ENCODE data around the gene ATXN10.

The ATXN10 gene

DNA sequence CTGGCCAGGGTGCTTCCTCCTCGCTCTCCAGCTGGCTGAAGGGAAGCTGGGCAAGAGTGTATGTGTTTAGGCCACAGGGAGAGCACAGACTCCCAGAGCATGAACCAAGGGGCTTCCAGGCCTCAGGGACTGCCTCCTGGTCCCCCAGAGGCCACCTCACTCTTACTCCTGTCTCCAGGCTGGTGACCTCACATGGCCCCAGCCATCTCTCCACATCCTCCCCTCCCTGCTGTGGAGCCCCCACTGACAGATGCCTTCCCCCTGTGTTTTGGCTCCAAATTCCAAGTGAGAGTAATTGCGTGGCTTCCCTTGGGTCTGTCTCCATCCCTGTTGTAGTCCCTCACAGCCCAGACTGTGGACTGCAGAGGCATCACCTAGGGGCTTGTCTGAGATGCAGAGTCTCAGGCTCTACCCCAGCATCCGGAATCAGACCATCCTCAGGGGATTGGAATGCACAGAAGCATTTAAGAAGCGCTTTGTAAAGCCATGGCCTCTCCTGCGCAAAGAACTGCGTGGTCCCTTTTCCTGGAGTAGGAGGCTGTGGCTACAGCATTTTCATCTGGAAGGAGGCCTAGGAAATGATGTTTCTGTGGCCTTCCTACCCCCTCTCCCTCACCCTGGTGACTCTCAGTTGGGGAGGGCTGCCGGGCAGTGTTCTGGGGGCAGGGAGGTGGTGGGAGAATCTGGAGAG, 91.1 kb downstream of the ATXN10 start:
- no peak for DNase-seq (ENCODE audit: low spot score)
- TF ChIP-seq, protein P1, sequence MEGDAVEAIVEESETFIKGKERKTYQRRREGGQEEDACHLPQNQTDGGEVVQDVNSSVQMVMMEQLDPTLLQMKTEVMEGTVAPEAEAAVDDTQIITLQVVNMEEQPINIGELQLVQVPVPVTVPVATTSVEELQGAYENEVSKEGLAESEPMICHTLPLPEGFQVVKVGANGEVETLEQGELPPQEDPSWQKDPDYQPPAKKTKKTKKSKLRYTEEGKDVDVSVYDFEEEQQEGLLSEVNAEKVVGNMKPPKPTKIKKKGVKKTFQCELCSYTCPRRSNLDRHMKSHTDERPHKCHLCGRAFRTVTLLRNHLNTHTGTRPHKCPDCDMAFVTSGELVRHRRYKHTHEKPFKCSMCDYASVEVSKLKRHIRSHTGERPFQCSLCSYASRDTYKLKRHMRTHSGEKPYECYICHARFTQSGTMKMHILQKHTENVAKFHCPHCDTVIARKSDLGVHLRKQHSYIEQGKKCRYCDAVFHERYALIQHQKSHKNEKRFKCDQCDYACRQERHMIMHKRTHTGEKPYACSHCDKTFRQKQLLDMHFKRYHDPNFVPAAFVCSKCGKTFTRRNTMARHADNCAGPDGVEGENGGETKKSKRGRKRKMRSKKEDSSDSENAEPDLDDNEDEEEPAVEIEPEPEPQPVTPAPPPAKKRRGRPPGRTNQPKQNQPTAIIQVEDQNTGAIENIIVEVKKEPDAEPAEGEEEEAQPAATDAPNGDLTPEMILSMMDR (IDR thresholded peaks at IDR 0.05; ENCODE audit: extremely low read depth, missing control alignments), result no peak

DNA sequence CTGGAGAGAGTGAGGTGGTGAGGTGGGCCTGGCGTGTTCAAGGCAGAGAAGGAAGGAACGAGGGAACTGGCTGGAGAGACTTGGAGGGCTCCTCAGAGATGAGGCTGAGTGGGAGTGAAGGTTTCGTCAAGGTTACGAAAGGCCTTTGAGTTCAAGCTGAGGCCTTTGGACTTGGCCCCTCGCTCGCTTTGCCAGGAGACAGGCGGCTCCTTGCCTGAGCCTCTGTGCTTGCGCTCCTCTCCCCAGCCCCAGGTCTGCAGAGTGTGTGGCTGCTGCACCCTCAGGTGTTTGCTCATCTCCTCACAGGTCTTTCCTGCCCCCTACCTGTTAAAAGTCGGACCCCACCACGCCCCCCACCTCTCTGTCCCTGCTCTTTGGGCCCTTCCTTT, 91.6 kb downstream of the ATXN10 start:
- TF ChIP-seq, protein P1 (IDR thresholded peaks at IDR 0.05; ENCODE audit: extremely low read depth, missing control alignments), result no peak
- no peak for DNase-seq (ENCODE audit: low spot score)

DNA sequence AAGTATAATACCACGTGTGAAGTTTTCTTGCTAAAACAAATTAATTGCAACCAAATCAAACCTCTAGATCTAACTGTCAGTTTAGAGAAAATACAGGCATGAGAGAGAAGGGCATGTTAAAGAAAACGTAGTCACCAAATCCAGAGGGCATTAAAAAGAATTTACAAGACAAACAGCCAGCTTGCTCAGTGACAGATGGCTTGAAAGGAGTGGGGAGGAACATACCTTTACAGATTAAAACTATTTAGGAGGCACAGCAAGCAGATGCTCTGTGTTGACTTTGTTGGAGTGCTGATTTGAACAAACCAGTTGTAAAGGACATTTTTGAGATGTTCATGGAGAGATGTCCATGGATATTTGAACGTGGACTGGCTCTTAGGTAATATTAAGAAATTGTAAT, 96.9 kb downstream of the ATXN10 start:
- TF ChIP-seq, protein P1 (IDR thresholded peaks at IDR 0.05; ENCODE audit: extremely low read depth, missing control alignments), result no peak
- no peak for DNase-seq (ENCODE audit: low spot score)

DNA sequence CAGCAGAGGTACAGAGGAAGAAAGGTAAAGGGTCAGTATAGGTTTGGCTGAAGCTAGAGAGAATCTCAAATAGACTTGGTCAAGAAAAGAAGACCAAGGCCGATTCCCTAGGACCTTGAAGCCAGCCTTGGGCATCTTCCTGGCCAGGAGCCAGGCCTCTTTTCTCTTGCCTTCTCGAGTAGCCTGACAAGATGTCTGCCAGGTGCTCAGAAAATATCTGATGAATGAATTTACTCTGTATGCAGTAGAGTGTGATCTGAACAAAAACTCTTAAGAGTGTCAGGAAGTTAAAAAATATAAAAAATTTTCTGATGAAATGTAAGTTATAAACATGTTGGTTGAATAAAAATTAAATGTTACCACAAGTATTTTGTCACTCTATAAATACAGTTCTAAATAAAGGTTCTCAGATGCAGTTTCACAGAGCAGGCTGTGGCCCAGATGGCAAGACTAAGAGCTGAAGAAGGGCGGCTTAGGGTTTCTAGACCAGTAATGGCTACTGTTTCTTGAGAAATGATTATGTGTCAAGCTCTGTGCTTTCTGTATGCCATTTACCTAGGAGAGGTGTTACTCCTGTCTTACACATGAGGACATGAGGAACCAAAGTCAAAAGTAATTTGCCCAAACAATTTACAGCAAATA, 98.1 kb downstream of the ATXN10 start:
- TF ChIP-seq, protein P1 (IDR thresholded peaks at IDR 0.05; ENCODE audit: extremely low read depth, missing control alignments), result no peak
- DNase-seq (ENCODE audit: low spot score), result no peak

DNA sequence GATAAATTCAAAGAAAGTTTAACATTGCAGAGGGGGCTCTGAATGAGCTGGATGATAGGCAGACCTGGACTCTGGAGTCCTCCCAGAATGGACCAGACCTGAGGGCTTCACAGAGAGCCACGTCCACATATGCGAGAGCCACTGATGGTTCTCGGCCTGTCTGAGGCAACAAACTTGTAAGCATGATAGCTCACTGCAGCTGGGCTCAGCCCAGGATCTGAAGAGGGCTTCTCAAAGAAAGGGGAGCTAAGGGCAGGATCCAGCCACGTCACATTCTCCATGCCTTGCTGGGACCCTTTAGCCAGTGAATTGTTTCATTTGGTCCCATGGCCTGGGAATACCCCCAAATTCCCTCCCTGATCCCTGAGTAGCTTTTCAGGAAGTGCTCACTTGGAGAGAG, 98.9 kb downstream of the ATXN10 start:
- TF ChIP-seq, protein P1 (IDR thresholded peaks at IDR 0.05; ENCODE audit: extremely low read depth, missing control alignments), result no peak
- DNase-seq (ENCODE audit: low spot score), result no peak

DNA sequence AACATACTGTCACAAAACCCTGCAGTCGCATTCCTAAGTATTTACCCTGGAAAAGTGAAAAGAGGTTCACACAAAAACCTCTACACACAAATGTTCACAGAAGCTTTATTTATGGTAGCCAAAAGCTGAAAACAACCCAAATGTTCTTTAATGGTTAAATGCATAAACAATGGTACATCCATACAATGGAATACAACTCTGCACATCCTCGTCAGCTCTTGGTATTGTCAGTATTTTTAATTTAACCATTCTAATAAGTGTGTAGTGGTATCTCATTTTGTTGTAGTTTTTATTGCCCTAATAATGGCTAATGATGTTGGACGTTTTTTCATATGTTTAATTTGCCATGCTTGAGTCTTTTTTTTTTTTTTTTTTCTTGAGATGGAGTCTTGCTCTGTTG, 99.4 kb downstream of the ATXN10 start:
- no peak for DNase-seq (ENCODE audit: low spot score)
- TF ChIP-seq, protein P1 (IDR thresholded peaks at IDR 0.05; ENCODE audit: extremely low read depth, missing control alignments), result no peak

DNA sequence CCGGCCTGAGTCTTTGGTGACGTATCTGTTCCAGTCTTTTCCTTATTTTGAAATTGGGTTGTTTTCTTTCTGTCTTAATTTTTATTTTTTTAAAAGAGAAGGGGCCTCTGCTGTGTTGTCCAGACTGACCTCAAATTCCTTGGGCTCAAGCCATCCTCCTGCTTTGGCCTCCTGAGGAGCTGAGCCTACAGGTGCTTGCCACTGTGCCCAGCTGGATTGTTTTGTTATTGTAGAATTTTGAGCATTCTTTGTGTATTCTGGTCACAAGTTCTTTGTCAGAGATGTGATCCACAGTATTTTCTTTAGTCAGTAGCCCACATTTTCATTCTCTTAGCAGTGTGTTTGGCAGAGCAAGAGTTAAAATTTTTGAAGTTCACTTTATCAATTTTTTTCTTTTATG, 100.1 kb downstream of the ATXN10 start:
- TF ChIP-seq, protein P1 (IDR thresholded peaks at IDR 0.05; ENCODE audit: extremely low read depth, missing control alignments), result no peak
- DNase-seq (ENCODE audit: low spot score), result no peak

Measured in GM20000 (cell line).